Thoracic aorta (tissue), 2 donors: Measurements from ENCODE around the gene LAP3. TPM values are rescaled to one million over a fixed set of nuclear protein-coding genes. Genes with fewer than 3 reads are reported as not detected.

Experiments
- ATAC-seq: fragments of 150-250 bp; one replicate; pipeline ENCODE4 v1.8.0; 2017; ENCODE audit warnings: low read depth; ENCODE audit not compliant: insufficient number of reproducible peaks, low FRiP score
- DNase-seq: peaks from one replicate; pipeline ENCODE4 v3.0.0-alpha.2; 2020; ENCODE audit warnings: low spot score
- H3K27ac ChIP-seq, 2 donors: fragments of 200-600 bp; sonication (generic); 1 replicate in 1 of 2; 2 replicates in 1 of 2; pipeline ENCODE4 v1.5.1; 2016; ENCODE audit warnings: mild to moderate bottlenecking in 2 of 2, moderate library complexity in 2 of 2
- H3K27me3 ChIP-seq: fragments of 200-600 bp; sonication (generic); replicated peaks from 2 replicates; pipeline ENCODE4 v1.6.0; 2016; ENCODE audit warnings: mild to moderate bottlenecking; ENCODE audit not compliant: insufficient read depth
- H3K36me3 ChIP-seq: fragments of 200-600 bp; sonication (generic); one replicate; pipeline ENCODE4 v1.5.1; 2016
- H3K4me1 ChIP-seq, 2 donors: fragments of 200-600 bp; sonication (generic); 1 replicate in 1 of 2; 2 replicates in 1 of 2; pipeline versions ENCODE4 v1.5.1 to v1.6.0; 2016; ENCODE audit warnings: low read depth in 2 of 2, mild to moderate bottlenecking in 1 of 2; ENCODE audit not compliant: control insufficient read depth in 1 of 2
- H3K4me3 ChIP-seq: fragments of 200-600 bp; sonication (generic); 2 replicates; pipeline ENCODE4 v1.5.1; 2016; ENCODE audit warnings: mild to moderate bottlenecking
- H3K9me3 ChIP-seq: fragments of 200-600 bp; sonication (generic); 2 replicates; pipeline ENCODE4 v1.5.1; 2016
- total RNA-seq, 2 donors: library from RNA; depleted of rRNA; stranded (reverse); fragments of >200 nt; gene quantifications; one replicate each; pipeline versions ENCODE4 v1.1.0 to v1.2.3, GENCODE V29; 2016
- TF ChIP-seq, protein P1 (sequence below): fragments of 200-600 bp; sonication (generic); IDR thresholded peaks from one replicate; pipeline ENCODE4 v1.5.1; 2019; ENCODE audit warnings: antibody characterized with exemption

The LAP3 gene
- total RNA-seq, 2 donors from 2014 or later: 83.3 to 91.2 TPM

DNA sequence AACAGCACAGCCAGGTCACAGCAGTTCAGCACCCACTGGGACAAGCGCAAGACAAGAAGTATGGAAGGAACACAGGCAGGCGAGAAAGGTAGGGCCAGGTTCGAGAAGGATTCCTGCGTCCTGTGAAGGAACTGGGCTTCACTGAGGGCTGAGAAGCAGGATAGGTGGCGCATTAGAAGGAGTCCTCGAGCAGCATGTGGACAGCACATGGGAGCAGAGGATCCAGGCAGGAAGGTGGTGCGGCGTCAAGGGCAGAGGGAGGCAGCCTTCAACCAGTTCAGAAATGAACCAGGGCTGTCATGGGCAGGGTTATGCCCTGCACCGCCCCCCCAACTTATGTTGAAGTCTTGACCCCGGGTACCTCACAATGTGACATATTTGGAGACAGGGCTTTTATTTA is 30.8 kb upstream of the LAP3 start:
- ATAC-seq: no peak

DNA sequence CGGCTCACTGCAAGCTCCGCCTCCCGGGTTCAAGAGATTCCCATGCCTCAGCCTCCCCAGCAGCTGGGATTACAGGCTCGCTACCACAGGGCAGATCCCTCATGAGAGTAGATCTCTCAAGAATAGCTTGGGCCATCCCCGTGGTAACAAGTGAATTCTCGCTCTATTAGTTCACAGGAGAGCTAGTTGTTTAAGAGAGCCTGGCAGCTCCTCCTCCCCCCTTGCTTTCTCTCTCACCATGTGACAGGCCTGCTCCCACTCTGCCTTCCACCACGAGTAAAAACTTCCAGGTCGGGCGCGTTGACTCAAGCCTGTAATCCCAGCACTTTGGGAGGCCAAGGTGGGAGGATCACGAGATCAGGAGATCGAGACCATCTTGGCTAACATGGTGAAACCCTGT is 30.3 kb upstream of the LAP3 start:
- Histone ChIP-seq H3K9me3 (no peaks in the 10 kb centered on the region), H3K4me3 (no peak overlapping the region), H3K4me1 (no peaks in the 10 kb centered on the region), H3K27ac (no peak overlapping the region), H3K36me3 (no peaks in the 10 kb centered on the region), H3K27me3 (no peaks in the 10 kb centered on the region)
- TF ChIP-seq, protein P1, sequence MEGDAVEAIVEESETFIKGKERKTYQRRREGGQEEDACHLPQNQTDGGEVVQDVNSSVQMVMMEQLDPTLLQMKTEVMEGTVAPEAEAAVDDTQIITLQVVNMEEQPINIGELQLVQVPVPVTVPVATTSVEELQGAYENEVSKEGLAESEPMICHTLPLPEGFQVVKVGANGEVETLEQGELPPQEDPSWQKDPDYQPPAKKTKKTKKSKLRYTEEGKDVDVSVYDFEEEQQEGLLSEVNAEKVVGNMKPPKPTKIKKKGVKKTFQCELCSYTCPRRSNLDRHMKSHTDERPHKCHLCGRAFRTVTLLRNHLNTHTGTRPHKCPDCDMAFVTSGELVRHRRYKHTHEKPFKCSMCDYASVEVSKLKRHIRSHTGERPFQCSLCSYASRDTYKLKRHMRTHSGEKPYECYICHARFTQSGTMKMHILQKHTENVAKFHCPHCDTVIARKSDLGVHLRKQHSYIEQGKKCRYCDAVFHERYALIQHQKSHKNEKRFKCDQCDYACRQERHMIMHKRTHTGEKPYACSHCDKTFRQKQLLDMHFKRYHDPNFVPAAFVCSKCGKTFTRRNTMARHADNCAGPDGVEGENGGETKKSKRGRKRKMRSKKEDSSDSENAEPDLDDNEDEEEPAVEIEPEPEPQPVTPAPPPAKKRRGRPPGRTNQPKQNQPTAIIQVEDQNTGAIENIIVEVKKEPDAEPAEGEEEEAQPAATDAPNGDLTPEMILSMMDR: no peak
- ATAC-seq (no peak), DNase-seq (no peak)

More for the DNA sequence above, 30.8 kb upstream of the LAP3 start:
- TF ChIP-seq, protein P1: no peak
- H3K36me3 ChIP-seq: no peaks in the 10 kb centered on the region
- no peaks in the 10 kb centered on the region for H3K27me3 ChIP-seq
- no peak overlapping the region for H3K4me3 ChIP-seq
- H3K27ac ChIP-seq: no peak overlapping the region
- no peaks in the 10 kb centered on the region for H3K9me3 ChIP-seq
- H3K4me1 ChIP-seq: no peaks in the 10 kb centered on the region
- DNase-seq: no peak

DNA sequence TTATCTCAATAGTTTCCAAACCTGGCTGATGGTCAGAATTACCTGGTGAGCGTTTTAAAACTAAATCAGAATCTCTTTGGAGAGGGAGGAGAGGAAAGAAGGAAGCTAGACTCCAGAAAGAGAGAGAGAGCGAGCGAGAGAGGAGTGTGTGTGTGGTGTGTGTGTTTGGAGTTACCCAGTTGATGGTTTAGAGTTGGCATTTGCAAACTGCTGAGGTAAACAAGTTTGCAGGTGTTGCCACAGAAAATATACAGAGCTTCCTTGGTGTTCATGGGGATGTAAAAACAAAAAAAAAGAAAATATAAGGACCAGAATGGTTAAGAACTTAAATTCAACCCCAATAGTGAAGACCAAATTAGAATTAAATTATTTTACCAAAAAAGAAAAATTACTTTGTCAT is 26.4 kb upstream of the LAP3 start:
- TF ChIP-seq, protein P1: no peak
- no peak overlapping the region for H3K4me3 ChIP-seq
- no peaks in the 10 kb centered on the region for H3K27me3 ChIP-seq
- DNase-seq (no peak), ATAC-seq (no peak)
- H3K36me3 ChIP-seq: no peaks in the 10 kb centered on the region
- H3K27ac ChIP-seq: no peak overlapping the region
- H3K4me1 ChIP-seq: no peaks in the 10 kb centered on the region
- no peaks in the 10 kb centered on the region for H3K9me3 ChIP-seq

DNA sequence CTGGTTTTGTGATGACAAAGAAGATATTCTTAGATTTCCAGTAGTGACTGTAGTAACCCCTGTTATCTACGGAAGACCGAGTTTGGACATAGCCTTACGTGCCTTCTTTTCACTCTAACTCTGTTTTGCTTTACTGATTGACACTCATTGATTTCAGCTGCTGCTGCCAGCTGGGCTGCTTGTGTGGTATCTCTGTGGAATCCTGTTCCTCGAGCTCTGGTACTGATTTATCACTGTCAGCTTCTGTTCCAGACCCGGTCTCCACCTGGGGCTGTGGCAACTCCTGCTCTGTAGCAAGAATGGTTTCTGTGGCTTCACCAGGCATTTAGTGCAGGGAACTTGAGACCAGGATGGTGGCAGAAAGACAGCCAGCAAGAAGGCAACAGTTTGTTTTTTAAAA is 24.6 kb upstream of the LAP3 start:
- ATAC-seq: no peak
- no peaks in the 10 kb centered on the region for H3K4me1 ChIP-seq
- H3K27me3 ChIP-seq: no peaks in the 10 kb centered on the region
- no peak overlapping the region for H3K27ac ChIP-seq
- no peaks in the 10 kb centered on the region for H3K36me3 ChIP-seq
- H3K9me3 ChIP-seq: no peaks in the 10 kb centered on the region
- no peak overlapping the region for H3K4me3 ChIP-seq
- no peak for DNase-seq
- TF ChIP-seq, protein P1: no peak

DNA sequence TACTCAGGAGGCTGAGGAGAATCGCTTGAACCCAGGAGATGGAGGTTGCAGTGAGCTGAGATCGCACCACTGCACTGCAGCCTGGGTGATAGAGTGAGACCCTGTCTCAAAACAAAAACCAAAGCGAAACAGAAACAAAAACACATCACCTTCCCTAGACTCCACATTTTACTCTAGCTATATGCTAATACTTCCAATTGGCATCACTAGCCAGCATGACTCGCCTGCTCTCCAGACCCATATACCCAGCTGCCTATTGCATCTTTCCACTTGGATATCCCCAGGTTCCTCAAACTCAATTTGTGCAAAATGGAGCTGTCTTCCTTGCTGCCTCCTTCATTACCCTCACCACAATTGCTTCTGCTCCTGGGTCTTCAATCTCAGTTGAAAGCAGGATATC is 22.4 kb upstream of the LAP3 start:
- DNase-seq (no peak), ATAC-seq (no peak)
- TF ChIP-seq, protein P1: no peak
- Histone ChIP-seq H3K9me3 (no peaks in the 10 kb centered on the region), H3K27ac (no peak overlapping the region), H3K4me1 (no peaks in the 10 kb centered on the region), H3K36me3 (no peaks in the 10 kb centered on the region), H3K27me3 (no peaks in the 10 kb centered on the region), H3K4me3 (no peak overlapping the region)
